Activated CD4-positive, alpha-beta memory T cell treated with anti-CD3 and anti-CD28 coated beads, Interleukin-2, amount 10 ng/mL, durations not matched to agents 7 days and 5 days (primary cell): ENCODE measurements around the gene PSAP. TPM values are rescaled to one million over a fixed set of nuclear protein-coding genes. Genes with fewer than 3 reads are reported as not detected.

ENCODE experiments used
- CTCF ChIA-PET: fragments of 350-600 bp; sonication (Branson Sonifier 250); formaldehyde crosslinking; loops from one replicate; lab custom pipeline; 2021; ENCODE audit warnings: antibody characterized with exemption, inconsistent platforms; lab: Charles Lee
- POLR2A ChIA-PET: fragments of 350-600 bp; sonication (Branson Sonifier 250); formaldehyde crosslinking; loops from one replicate; lab custom pipeline; 2021; ENCODE audit warnings: antibody characterized with exemption; lab: Charles Lee
- DNase-seq: peaks from one replicate; pipeline ENCODE4 v3.0.0-alpha.2; 2020
- H3K27ac Mint-ChIP-seq: one replicate; pipeline ENCODE4 v1.8.0; 2021; ENCODE audit warnings: mild to moderate bottlenecking, mixed read lengths
- H3K27me3 Mint-ChIP-seq: one replicate; pipeline ENCODE4 v1.8.0; 2021; ENCODE audit warnings: mixed read lengths
- H3K36me3 Mint-ChIP-seq: one replicate; pipeline ENCODE4 v1.8.0; 2021; ENCODE audit warnings: low read depth, mixed read lengths
- H3K4me1 Mint-ChIP-seq: one replicate; pipeline ENCODE4 v1.8.0; 2021; ENCODE audit warnings: mixed read lengths
- H3K4me3 Mint-ChIP-seq: one replicate; pipeline ENCODE4 v1.8.0; 2021; ENCODE audit warnings: mild to moderate bottlenecking, mixed read lengths
- H3K9me3 Mint-ChIP-seq: one replicate; pipeline ENCODE4 v1.8.0; 2021; ENCODE audit warnings: mixed read lengths
- total RNA-seq, 2 experiments: library from RNA; stranded (reverse); gene quantifications; one replicate each; pipeline ENCODE4 v1.2.3, GENCODE V29; 2021

The PSAP gene
- total RNA-seq, 2 experiments from 2014 or later: 176 to 178 TPM

GRCh38 chr10:71806704-71807556 is 44.1 kb downstream of the PSAP start:
- ChIA-PET POLR2A (interaction anchor here (0.7 to 1.4 kb wide), 2 partner anchors 34 to 38 kb away, joined by 3 read pairs; partner anchors contain the start of gene VSIR), CTCF (interaction anchor here (0.6 kb wide), 1 partner anchor 206 kb away, joined by 5 read pairs; no protein-coding TSS in a partner anchor)

GRCh38 chr10:71805776-71806703 is 45.0 kb downstream of the PSAP start:
- Mint-ChIP-seq H3K27ac (no peak overlapping the region), H3K4me3 (no peak overlapping the region), H3K27me3 (peaks cover 1% of the 10 kb centered on the region), H3K9me3 (no peaks in the 10 kb centered on the region), H3K4me1 (no peaks in the 10 kb centered on the region), H3K36me3 (no peaks in the 10 kb centered on the region)
- CTCF ChIA-PET: interaction anchor here (0.6 to 1.0 kb wide), 2 partner anchors 32 to 205 kb away, joined by 4 to 5 read pairs; partner anchors contain the start of gene VSIR
- POLR2A ChIA-PET: interaction anchor here (0.7 to 1.4 kb wide), 2 partner anchors 33 to 37 kb away, joined by 3 read pairs; partner anchors contain the start of gene VSIR
- no peak for DNase-seq

More at GRCh38 chr10:71806704-71807556, 44.1 kb downstream of the PSAP start:
- Mint-ChIP-seq H3K36me3 (no peaks in the 10 kb centered on the region), H3K4me3 (no peak overlapping the region), H3K9me3 (no peaks in the 10 kb centered on the region), H3K27ac (no peak overlapping the region), H3K27me3 (peaks cover 1% of the 10 kb centered on the region), H3K4me1 (no peaks in the 10 kb centered on the region)
- no peak for DNase-seq

- Mint-ChIP-seq H3K27me3 (peaks cover 1% of the 10 kb centered on the region), H3K36me3 (no peaks in the 10 kb centered on the region), H3K27ac (no peak overlapping the region), H3K4me3 (no peak overlapping the region), H3K4me1 (no peaks in the 10 kb centered on the region), H3K9me3 (no peaks in the 10 kb centered on the region)
- DNase-seq: no peak
- POLR2A ChIA-PET: no interaction called here
- CTCF ChIA-PET: interaction anchor here (0.7 kb wide), 1 partner anchor 93 kb away, joined by 4 read pairs; no protein-coding TSS in a partner anchor
Measured at GRCh38 chr10:71804077-71804476, 47.0 kb downstream of the PSAP start.

- Mint-ChIP-seq H3K4me3 (no peak overlapping the region), H3K27me3 (no peaks in the 10 kb centered on the region), H3K27ac (no peak overlapping the region), H3K4me1 (no peaks in the 10 kb centered on the region), H3K9me3 (no peaks in the 10 kb centered on the region), H3K36me3 (no peaks in the 10 kb centered on the region)
- ChIA-PET POLR2A (no interaction called here), CTCF (interaction anchor here (0.7 kb wide), 1 partner anchor 91 kb away, joined by 4 read pairs; no protein-coding TSS in a partner anchor)
- no peak for DNase-seq
Measured at GRCh38 chr10:71802715-71803488, 48.1 kb downstream of the PSAP start.

- H3K4me1 Mint-ChIP-seq: peaks cover 4% of the 10 kb centered on the region
- ChIA-PET CTCF (no interaction called here), POLR2A (no interaction called here)
- H3K36me3 Mint-ChIP-seq: no peaks in the 10 kb centered on the region
- H3K4me3 Mint-ChIP-seq: no peak overlapping the region
- no peak for DNase-seq
- no peaks in the 10 kb centered on the region for H3K9me3 Mint-ChIP-seq
- no peaks in the 10 kb centered on the region for H3K27me3 Mint-ChIP-seq
- H3K27ac Mint-ChIP-seq: no peak overlapping the region
Measured at GRCh38 chr10:71802235-71802634, 48.8 kb downstream of the PSAP start.

GRCh38 chr10:71801361-71801760 is 49.7 kb downstream of the PSAP start:
- no peaks in the 10 kb centered on the region for H3K9me3 Mint-ChIP-seq
- no peak overlapping the region for H3K4me3 Mint-ChIP-seq
- no peak for DNase-seq
- H3K27me3 Mint-ChIP-seq: no peaks in the 10 kb centered on the region
- ChIA-PET POLR2A (no interaction called here), CTCF (no interaction called here)
- H3K4me1 Mint-ChIP-seq: peaks cover 7% of the 10 kb centered on the region
- H3K27ac Mint-ChIP-seq: no peak overlapping the region
- H3K36me3 Mint-ChIP-seq: no peaks in the 10 kb centered on the region

GRCh38 chr10:71799608-71800453 is 51.2 kb downstream of the PSAP start:
- ChIA-PET CTCF (no interaction called here), POLR2A (no interaction called here)
- H3K27me3 Mint-ChIP-seq: no peaks in the 10 kb centered on the region
- peaks cover 7% of the 10 kb centered on the region for H3K4me1 Mint-ChIP-seq
- no peak overlapping the region for H3K27ac Mint-ChIP-seq
- H3K9me3 Mint-ChIP-seq: no peaks in the 10 kb centered on the region
- no peak overlapping the region for H3K4me3 Mint-ChIP-seq
- no peak for DNase-seq
- no peaks in the 10 kb centered on the region for H3K36me3 Mint-ChIP-seq

- H3K4me3 Mint-ChIP-seq: no peak overlapping the region
- ChIA-PET CTCF (no interaction called here), POLR2A (no interaction called here)
- H3K4me1 Mint-ChIP-seq: peaks cover 7% of the 10 kb centered on the region
- no peaks in the 10 kb centered on the region for H3K36me3 Mint-ChIP-seq
- DNase-seq: no peak
- H3K27me3 Mint-ChIP-seq: no peaks in the 10 kb centered on the region
- no peaks in the 10 kb centered on the region for H3K9me3 Mint-ChIP-seq
- no peak overlapping the region for H3K27ac Mint-ChIP-seq
Measured at GRCh38 chr10:71799112-71799511, 51.9 kb downstream of the PSAP start.

GRCh38 chr10:71798308-71798624 is 52.8 kb downstream of the PSAP start:
- ChIA-PET POLR2A (no interaction called here), CTCF (no interaction called here)

GRCh38 chr10:71797533-71798307 is 53.3 kb downstream of the PSAP start:
- H3K36me3 Mint-ChIP-seq: no peaks in the 10 kb centered on the region
- peaks cover 7% of the 10 kb centered on the region for H3K4me1 Mint-ChIP-seq
- no peaks in the 10 kb centered on the region for H3K9me3 Mint-ChIP-seq
- H3K27me3 Mint-ChIP-seq: no peaks in the 10 kb centered on the region
- no peak overlapping the region for H3K4me3 Mint-ChIP-seq
- CTCF ChIA-PET: interaction anchor here (1.2 kb wide), 1 partner anchor 15 kb away, joined by 3 read pairs; no protein-coding TSS in a partner anchor
- no peak overlapping the region for H3K27ac Mint-ChIP-seq
- POLR2A ChIA-PET: no interaction called here
- no peak for DNase-seq

More at GRCh38 chr10:71798308-71798624, 52.8 kb downstream of the PSAP start:
- no peaks in the 10 kb centered on the region for H3K36me3 Mint-ChIP-seq
- H3K4me3 Mint-ChIP-seq: no peak overlapping the region
- DNase-seq: no peak
- H3K9me3 Mint-ChIP-seq: no peaks in the 10 kb centered on the region
- H3K27me3 Mint-ChIP-seq: no peaks in the 10 kb centered on the region
- no peak overlapping the region for H3K27ac Mint-ChIP-seq
- H3K4me1 Mint-ChIP-seq: peaks cover 7% of the 10 kb centered on the region

GRCh38 chr10:71796749-71797405 is 54.2 kb downstream of the PSAP start:
- H3K27ac Mint-ChIP-seq: no peak overlapping the region
- no peaks in the 10 kb centered on the region for H3K36me3 Mint-ChIP-seq
- H3K4me3 Mint-ChIP-seq: no peak overlapping the region
- ChIA-PET POLR2A (no interaction called here), CTCF (interaction anchor here (1.2 kb wide), 1 partner anchor 16 kb away, joined by 3 read pairs; no protein-coding TSS in a partner anchor)
- no peak for DNase-seq
- H3K27me3 Mint-ChIP-seq: no peaks in the 10 kb centered on the region
- no peaks in the 10 kb centered on the region for H3K9me3 Mint-ChIP-seq
- H3K4me1 Mint-ChIP-seq: peaks cover 7% of the 10 kb centered on the region
